ENCODE data around the gene VAMP3.

GRCh38 chr1:7726623-7727022, 44.5 kb upstream of the VAMP3 start:
- TF ChIP-seq, protein P1, sequence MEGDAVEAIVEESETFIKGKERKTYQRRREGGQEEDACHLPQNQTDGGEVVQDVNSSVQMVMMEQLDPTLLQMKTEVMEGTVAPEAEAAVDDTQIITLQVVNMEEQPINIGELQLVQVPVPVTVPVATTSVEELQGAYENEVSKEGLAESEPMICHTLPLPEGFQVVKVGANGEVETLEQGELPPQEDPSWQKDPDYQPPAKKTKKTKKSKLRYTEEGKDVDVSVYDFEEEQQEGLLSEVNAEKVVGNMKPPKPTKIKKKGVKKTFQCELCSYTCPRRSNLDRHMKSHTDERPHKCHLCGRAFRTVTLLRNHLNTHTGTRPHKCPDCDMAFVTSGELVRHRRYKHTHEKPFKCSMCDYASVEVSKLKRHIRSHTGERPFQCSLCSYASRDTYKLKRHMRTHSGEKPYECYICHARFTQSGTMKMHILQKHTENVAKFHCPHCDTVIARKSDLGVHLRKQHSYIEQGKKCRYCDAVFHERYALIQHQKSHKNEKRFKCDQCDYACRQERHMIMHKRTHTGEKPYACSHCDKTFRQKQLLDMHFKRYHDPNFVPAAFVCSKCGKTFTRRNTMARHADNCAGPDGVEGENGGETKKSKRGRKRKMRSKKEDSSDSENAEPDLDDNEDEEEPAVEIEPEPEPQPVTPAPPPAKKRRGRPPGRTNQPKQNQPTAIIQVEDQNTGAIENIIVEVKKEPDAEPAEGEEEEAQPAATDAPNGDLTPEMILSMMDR (IDR thresholded peaks at IDR 0.05; ENCODE audit: low read length), result no peak
- no peak for TF ChIP-seq EZH2 (IDR thresholded peaks at IDR 0.05; ENCODE audit: borderline replicate concordance, low read length)

Measured in OCI-LY1 (cell line).